Endothelial cell of umbilical vein (primary cell): Measurements from ENCODE around the gene PPM1D.

Experiments
- CTCF ChIP-seq, 2 donors: IDR thresholded peaks; 1 replicate in 1 of 2; 2 replicates in 1 of 2; pipeline ENCODE4 v1.5.1; 2011; ENCODE audit warnings: low read length in 2 of 2, mild to moderate bottlenecking in 2 of 2, moderate library complexity in 2 of 2, control low read depth in 1 of 2, inconsistent platforms in 1 of 2, low read depth in 1 of 2; ENCODE audit not compliant: insufficient read depth in 1 of 2; ENCODE audit errors: extremely low read depth in 1 of 2
- EZH2 ChIP-seq: IDR thresholded peaks from 2 replicates; pipeline ENCODE4 v1.6.1; 2012; ENCODE audit warnings: borderline replicate concordance, low read depth, mild to moderate bottlenecking, moderate library complexity, low read length, inconsistent platforms; ENCODE audit not compliant: severe bottlenecking
- POLR2A ChIP-seq: IDR thresholded peaks from 2 replicates; pipeline ENCODE4 v1.6.1; 2012; ENCODE audit warnings: low read depth, mild to moderate bottlenecking, control low read depth, low read length
- POLR2AphosphoS5 ChIP-seq: IDR thresholded peaks from 2 replicates; pipeline ENCODE4 v1.6.1; 2012; ENCODE audit warnings: low read depth, mild to moderate bottlenecking, control low read depth, low read length, moderate library complexity; ENCODE audit not compliant: insufficient read depth

- TF ChIP-seq CTCF (IDR thresholded peaks at IDR 0.05; ENCODE audit: extremely low read depth in 1 of 2, insufficient read depth in 1 of 2, low read depth in 1 of 2, low read length in 2 of 2) (no peak), POLR2A (no peak), POLR2AphosphoS5 (no peak), EZH2 (no peak)
Observed at GRCh38 chr17:60565233-60565632, 34.8 kb upstream of the PPM1D start.
